Fibroblast of peridontal ligament (primary cell): ENCODE data around the gene FLNC.

Experiments
- DNase-seq: peaks from one replicate; pipeline ENCODE4 v3.0.0-alpha.2; 2010; ENCODE audit errors: extremely low read depth

Gene FLNC

GRCh38 chr7:128877756-128878120 lies 47.5 kb downstream of the FLNC start:
- no peak for DNase-seq

- no peak for DNase-seq
Observed at GRCh38 chr7:128878226-128879105, 48.3 kb downstream of the FLNC start.

DNA sequence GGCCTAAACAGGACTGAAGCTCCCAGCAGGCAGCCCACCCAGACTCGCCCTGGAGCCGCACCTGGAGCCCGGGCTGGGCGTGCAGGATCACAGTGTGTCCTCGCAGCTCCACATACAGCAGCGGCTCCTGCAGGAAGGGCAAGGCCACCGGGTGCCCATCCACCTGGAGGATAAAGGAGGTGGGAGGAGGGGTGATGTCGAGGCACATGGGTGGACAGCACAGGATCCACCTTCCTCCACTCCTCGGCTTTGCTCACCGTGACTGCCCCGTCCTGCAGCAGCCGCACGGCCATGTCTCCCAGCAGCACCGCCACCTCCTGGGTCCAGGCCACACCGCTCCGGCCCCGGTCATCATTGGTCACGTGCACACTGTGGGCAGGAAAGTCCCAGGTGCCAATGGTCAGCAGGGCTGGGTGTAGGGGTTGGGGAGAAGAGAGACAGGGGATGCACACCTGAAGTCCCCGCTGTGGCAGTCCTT lies 49.3 kb downstream of the FLNC start:
- DNase-seq = no peak

- DNase-seq = peak; percentile 50
Observed at GRCh38 chr7:128879939-128880746, 49.9 kb downstream of the FLNC start.

DNA sequence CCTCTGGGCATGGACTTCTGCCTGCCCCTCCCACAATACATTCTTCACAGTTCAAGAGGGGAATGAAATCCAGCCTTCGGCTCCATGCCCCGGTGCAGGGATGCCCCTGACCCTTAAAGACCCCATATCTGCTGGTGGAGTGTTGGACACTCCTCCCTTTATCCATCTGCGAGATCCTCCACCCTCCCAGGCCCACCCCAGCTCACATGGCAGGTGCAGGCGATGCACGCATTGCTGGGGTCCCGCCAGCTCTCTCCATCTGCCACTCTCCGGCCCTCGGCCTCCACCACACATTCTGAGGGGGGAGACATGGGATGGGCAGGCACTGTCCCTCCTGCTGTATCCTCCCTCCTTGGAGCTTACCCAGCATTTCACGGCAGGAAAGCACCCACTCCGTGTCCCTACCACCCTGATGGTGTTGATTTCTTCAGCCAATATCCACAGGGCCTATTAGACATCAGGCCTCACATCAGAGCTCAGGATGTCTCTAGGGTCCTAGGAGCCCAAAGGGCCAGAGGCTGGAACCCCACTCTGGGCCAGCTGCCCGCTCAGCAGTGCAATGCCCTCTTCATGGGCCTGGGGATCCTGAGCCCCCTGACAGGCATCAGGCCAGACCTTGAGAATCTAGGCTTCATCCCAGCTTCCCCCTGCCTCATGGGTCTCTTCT lies 50.7 kb downstream of the FLNC start:
- DNase-seq = no peak

GRCh38 chr7:128881458-128882125 lies 51.4 kb downstream of the FLNC start:
- no peak for DNase-seq

DNA sequence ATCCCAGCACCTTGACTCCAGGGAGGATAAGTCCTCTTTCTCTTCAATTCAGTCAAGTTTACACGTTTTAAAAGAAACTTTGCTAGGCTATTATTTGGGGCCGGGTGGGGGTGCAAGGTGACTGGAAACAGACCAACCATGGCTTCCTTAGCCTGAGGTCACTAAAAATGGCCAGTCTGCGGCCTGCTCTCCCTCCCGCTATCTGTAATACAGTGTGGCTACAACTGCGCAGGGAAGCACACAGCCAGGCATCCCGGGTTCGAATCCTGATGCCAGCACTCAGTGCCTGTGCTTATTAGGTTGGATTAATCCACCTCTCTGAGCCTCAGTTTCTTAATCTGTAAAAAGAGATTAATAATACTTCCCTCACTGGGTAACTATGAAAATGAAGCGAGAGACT lies 51.9 kb downstream of the FLNC start:
- DNase-seq = no peak

DNA sequence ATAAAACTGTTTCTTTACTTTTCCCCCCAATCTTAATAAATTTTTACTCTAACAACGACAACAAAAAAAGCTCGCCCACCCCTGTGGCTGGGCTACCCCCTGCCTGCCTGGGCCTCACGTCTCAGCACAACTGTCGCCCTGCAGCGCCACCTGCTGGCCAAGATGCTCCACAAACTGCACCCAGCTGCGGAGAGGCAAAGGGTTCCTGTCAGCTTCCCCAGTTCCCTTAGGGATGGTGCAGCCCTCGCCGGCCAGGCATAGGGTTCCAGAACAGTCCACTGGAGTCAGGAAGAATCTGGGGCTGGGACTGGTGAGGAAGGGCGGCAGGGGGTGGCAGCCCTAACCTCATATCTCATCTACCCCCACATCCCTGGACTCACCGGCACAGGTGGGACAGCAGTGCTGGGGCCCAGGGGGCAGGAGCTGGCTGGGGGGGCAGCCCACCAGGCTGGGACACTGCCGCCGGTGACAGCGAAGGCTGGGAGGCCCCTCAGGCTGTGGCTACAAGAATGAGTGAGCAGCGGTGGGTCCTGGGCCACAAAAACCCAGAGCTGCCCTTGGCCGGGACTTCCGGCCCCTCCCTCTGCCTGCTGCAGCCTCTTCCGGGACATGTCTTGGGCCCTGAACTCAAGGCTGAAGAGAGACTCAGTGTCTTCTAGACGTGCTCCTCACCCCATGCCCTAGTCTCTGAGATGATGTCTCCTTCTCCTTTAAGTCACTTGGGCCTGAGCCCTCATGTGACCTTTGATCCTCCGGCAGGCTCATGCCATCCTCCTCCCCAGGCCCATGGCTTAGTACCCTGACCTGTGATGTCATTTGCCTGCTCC lies 53.6 kb downstream of the FLNC start:
- peak; percentile 65 for DNase-seq

GRCh38 chr7:128884561-128885369 lies 54.6 kb downstream of the FLNC start:
- DNase-seq = no peak

DNA sequence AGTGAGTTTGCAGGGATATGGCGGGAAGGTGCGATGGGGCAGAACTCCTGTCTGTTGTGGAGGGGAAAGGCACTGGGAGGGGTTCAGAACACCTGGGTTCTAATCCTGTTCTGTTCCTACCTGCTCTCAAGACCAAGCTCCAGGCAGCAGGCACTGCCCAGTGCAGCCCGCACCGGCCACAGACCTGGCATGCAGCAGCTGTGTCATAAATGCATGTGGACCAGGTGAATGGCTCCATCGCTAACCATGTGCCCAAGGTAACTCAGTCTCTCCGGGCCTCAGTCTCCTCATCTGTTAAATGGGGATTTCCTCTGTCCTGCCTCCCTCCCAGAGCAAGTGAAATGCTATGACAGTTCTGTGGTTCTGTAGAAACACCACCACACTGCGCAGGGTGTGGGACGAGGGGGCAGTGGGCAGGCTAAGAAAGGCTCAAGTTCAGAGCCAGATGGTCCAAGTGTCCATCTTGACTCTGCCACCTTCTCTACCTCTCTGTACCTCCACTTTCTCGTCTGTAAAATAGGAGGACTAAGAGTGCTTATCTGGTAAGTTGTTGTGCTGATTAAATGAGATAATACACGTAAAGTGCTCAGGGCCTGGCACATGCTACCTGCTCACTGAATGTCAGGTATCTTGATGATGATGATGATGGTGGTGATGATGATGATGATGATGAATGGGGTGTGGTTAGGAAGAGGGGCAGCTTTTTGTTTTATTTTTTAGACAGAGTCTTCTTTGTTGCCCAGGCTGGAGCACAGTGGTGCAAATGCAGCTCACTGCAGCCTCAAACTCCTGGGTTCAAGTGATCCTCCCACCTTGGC lies 55.4 kb downstream of the FLNC start:
- no peak for DNase-seq

GRCh38 chr7:128886391-128887168 lies 56.4 kb downstream of the FLNC start:
- no peak for DNase-seq

DNA sequence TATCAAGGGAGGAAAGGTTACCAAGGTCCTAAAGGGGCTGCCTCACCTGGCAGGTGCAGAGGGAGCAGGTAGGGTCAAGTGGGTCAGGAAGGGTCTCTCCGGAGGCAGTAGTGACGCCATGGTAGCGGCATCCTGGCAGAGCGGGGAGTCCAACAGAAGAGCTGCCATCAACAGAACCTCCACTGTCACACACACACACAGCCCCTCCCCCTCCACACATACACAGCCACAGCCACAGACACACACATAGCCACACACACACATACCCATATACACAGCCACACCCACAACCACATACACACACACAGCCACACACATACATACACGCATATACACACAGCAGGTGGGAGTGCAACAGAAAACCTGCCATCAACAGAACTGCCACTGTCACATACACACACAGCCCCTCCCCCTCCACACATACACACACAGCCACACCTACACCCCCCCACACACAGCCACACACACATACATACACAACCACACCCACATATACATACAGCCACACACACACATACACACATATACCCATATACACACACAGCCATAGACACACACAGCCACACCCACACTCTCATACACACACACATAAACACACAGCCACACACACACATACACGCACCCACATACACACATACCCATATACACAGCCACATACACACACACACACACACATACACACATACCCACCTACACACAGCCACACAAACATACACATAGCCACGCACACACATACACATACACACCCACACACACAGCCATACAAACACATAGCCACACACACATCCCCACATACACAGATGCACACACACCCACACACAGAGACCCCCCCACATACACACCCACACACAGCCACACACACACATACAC lies 57.2 kb downstream of the FLNC start:
- DNase-seq = no peak

DNA sequence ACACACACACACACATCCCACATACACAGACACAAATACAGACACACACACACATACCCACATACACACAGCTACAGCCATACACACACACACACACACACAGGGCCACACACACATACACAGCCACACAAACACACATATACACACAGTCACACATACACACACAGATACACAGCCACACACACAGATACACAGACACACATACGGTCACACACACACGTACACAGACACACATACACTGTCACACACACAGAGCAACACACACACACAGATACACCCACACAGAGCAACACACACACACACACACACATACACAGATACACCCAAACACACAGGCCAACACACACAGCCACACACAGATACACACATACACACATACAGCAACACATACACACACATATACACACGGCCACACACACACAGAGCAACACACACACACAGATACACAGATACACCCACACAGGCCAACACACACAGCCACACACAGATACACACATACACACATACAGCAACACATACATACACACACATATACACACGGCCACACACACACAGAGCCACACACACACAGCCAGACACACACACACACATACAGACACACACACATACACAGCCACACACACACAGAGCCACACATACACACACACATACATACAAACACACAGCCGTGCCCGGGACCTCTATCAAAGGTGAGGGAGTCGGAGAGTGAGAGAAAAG lies 58.0 kb downstream of the FLNC start:
- no peak for DNase-seq

DNA sequence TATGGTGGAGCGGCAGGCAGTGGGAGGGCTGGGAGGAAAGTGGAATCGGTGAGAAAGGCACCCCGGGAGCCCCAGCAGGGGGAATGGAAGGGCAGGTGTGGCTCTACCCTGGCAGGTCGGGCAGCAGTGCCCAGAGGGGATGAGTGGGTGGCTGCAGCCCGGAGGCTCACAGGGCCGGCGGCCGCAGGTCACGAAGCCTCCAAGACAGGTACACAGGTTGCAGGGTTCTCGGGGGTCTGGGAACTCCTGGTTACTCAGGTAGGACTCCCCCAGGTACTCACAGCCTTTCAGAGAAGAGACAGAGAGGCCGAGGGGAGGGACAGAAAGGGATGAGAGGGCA lies 58.5 kb downstream of the FLNC start:
- no peak for DNase-seq

DNA sequence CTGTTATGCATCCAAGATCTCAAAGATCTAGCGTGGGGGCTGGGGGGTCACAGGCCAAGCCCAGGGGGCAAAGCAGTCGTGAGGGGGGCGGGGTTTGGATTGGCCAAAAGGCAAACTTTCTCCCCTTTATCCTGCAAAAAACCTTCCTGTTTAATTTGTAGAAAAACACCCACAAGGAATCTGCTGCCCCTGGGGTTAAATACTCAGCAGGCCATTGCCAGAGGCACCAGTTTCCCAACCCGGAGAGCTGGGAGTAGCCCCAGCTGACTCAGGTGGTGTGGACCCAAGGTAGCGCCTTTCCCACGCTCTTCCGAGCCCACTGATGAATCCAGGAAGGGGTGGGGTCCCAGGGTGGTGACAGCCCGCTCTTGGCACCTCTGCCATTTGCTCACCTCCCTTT lies 58.9 kb downstream of the FLNC start:
- no peak for DNase-seq

- DNase-seq = no peak
Observed at GRCh38 chr7:128890306-128891109, 60.3 kb downstream of the FLNC start.
